Activated T-cell treated with anti-CD3 and anti-CD28 coated beads, Interleukin-2, amount 50 U/mL, for 24 hours (primary cell): ENCODE measurements around the gene NKD1.
"Not testable (repeated sequence)": the region's sequence is repeated elsewhere in the genome, so short reads cannot be mapped to it uniquely, and the experiment has no call there.

ENCODE experiments used
- DNase-seq: peaks from one replicate; pipeline ENCODE4 v3.0.0-alpha.2; 2020
- H3K27ac Mint-ChIP-seq: 2 replicates; pipeline ENCODE4 v1.8.0; 2020; ENCODE audit warnings: mild to moderate bottlenecking, mixed read lengths
- H3K27me3 Mint-ChIP-seq: 2 replicates; pipeline ENCODE4 v1.8.0; 2020; ENCODE audit warnings: mixed read lengths
- H3K36me3 Mint-ChIP-seq: 2 replicates; pipeline ENCODE4 v1.8.0; 2020; ENCODE audit warnings: low read depth, mixed read lengths
- H3K4me1 Mint-ChIP-seq: 2 replicates; pipeline ENCODE4 v1.8.0; 2020; ENCODE audit warnings: low read depth, mixed read lengths
- H3K4me3 Mint-ChIP-seq: 2 replicates; pipeline ENCODE4 v1.8.0; 2020; ENCODE audit warnings: mild to moderate bottlenecking, moderate library complexity, mixed read lengths
- H3K9me3 Mint-ChIP-seq: 2 replicates; pipeline ENCODE4 v1.8.0; 2020; ENCODE audit warnings: mixed read lengths

Gene NKD1

DNA sequence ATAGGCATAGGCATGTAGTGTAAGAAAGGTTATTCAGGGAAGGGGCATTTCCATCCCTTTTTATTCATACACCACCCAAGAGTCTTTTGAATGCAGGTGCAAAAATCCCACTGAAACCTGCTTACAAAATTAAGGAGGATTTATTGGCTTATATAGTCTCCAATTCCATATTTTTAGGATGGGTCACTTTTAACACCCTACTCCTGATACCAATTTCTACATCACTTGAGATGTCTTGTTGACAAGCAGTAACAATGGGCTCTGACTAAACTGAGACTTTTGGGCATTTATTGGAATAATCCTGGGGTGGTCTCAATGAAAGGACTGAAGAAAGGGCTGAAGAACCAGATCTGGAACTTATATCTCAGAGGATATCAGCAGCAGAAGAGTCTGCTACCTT lies 18.9 kb upstream of the NKD1 start:
- no peak for DNase-seq
- no peaks in the 10 kb centered on the region for H3K36me3 Mint-ChIP-seq
- H3K27ac Mint-ChIP-seq: no peak overlapping the region
- no peaks in the 10 kb centered on the region for H3K4me1 Mint-ChIP-seq
- no peaks in the 10 kb centered on the region for H3K27me3 Mint-ChIP-seq
- peaks cover 11% of the 10 kb centered on the region for H3K9me3 Mint-ChIP-seq
- no peak overlapping the region for H3K4me3 Mint-ChIP-seq

DNA sequence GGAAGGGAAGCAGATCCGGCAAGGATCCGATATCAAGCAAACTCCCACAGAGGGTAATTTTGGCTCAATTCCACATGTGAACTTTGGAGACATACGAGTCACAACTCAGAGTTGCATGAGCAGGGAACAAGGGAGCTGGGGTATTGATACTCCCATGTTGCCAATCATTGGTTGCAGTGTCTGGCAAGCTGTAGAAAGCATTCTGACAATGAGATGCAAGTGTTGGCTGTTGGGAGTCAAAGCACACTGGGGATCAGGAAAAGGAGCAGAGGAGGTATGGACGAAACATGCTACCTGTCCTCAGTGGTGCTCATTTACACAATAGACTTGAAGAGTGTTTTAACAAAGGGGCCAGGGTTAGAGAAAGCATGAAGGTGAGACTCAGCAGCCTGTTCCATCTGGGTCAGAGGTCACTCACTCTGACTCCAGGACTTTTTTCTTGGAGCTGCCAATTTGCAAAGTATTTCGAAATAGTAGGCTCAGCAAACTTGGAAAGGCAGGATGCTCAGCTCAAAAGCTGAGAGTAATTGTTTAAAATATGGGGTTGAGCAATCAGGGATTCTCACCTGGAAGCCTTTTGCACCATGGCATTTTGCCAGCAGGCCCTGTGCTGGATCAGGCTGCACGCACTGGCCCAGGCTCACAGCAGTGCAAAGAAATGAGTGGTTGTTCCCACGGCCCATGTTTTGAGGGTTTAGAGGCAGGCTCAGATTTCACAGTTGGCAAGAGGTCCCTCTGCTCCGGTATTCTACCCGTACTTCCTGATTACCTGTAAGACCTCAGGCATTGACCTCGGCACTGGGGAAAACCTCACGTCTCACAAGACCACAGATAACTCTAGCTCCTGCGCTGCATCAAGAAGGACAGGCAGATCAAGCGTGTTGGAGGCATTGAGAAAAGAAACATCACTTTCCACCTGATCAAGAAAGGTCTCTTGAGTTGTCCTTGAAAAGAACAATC lies 17.6 kb upstream of the NKD1 start:
- H3K36me3 Mint-ChIP-seq: no peaks in the 10 kb centered on the region
- H3K4me3 Mint-ChIP-seq: no peak overlapping the region
- no peaks in the 10 kb centered on the region for H3K4me1 Mint-ChIP-seq
- no peak overlapping the region for H3K27ac Mint-ChIP-seq
- no peak for DNase-seq
- H3K9me3 Mint-ChIP-seq: peaks cover 11% of the 10 kb centered on the region
- H3K27me3 Mint-ChIP-seq: no peaks in the 10 kb centered on the region

DNA sequence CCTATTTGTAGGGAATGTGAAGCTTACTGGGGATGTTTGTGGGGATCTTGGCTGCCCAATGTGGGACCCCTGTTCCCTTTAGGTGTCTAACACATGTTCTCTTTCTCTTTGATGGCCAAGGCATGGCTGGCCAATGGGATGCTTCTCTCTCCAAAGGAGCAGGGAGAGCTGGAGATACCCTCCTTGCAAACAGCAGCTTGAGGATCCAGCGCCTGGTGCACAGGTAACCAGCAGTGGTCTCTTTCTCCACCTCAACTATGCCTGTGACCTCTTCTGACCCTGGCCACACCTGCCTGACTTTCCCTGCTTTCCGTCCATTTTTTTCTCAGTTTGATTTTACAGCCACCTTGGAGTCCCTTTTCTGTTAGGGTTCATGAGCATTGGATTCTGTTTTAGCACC lies 16.8 kb upstream of the NKD1 start:
- H3K27ac Mint-ChIP-seq: no peak overlapping the region
- no peaks in the 10 kb centered on the region for H3K27me3 Mint-ChIP-seq
- no peaks in the 10 kb centered on the region for H3K4me1 Mint-ChIP-seq
- no peak overlapping the region for H3K4me3 Mint-ChIP-seq
- peaks cover 11% of the 10 kb centered on the region for H3K9me3 Mint-ChIP-seq
- no peak for DNase-seq
- H3K36me3 Mint-ChIP-seq: no peaks in the 10 kb centered on the region

DNA sequence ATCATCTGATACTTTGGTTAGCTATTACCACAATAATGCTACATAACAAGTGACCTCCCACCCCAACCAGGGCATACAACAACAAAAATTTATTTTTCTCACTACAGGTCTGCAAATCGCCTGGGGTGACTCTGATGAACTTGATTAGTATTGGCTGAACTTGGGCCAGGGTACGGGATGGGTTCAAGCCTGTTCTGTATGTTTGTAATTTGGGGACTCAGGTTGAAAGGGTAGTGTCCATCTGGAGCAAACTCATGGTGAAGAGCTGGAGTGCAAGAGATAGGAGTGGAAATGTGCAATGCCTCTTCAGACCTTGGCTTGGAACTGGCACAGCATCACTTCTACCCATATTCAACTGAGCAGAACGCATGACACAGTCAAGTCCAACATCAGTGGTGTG lies 16.3 kb upstream of the NKD1 start:
- Mint-ChIP-seq H3K27ac (no peak overlapping the region), H3K4me3 (no peak overlapping the region), H3K27me3 (no peaks in the 10 kb centered on the region), H3K9me3 (peaks cover 11% of the 10 kb centered on the region), H3K4me1 (no peaks in the 10 kb centered on the region), H3K36me3 (no peaks in the 10 kb centered on the region)
- no peak for DNase-seq

DNA sequence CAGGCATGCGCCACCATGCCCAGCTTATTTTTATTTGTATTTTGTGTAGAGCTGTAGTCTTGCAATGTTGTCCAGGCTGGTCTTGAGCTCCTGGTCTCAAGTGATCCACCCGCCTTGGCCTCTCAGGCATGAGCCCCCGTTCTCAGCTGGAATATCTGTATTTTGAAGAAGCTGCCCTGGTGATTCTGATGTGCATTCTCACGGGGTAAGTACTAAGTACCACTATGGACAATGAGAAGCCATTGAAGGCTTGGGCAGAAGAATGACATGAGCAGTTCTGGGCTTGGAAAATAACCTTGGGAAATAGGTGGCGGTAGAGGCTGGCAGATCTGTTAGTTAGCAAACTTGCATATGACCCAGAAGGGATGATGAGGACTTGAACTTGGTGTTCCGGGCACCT lies 15.6 kb upstream of the NKD1 start:
- Mint-ChIP-seq H3K4me1 (no peaks in the 10 kb centered on the region), H3K27me3 (no peaks in the 10 kb centered on the region), H3K9me3 (peaks cover 11% of the 10 kb centered on the region), H3K27ac (no peak overlapping the region), H3K36me3 (no peaks in the 10 kb centered on the region), H3K4me3 (no peak overlapping the region)
- DNase-seq: no peak

GRCh38 chr16:50533317-50533716 lies 14.9 kb upstream of the NKD1 start:
- Mint-ChIP-seq H3K27ac (no peak overlapping the region), H3K4me1 (no peaks in the 10 kb centered on the region), H3K36me3 (no peaks in the 10 kb centered on the region), H3K27me3 (no peaks in the 10 kb centered on the region), H3K4me3 (no peak overlapping the region), H3K9me3 (peaks cover 11% of the 10 kb centered on the region)
- DNase-seq: no peak

- Mint-ChIP-seq H3K36me3 (no peaks in the 10 kb centered on the region), H3K27me3 (no peaks in the 10 kb centered on the region), H3K4me1 (no peaks in the 10 kb centered on the region), H3K9me3 (peaks cover 11% of the 10 kb centered on the region), H3K27ac (no peak overlapping the region), H3K4me3 (no peak overlapping the region)
- DNase-seq: no peak
Measured at GRCh38 chr16:50534091-50534490, 14.1 kb upstream of the NKD1 start.

DNA sequence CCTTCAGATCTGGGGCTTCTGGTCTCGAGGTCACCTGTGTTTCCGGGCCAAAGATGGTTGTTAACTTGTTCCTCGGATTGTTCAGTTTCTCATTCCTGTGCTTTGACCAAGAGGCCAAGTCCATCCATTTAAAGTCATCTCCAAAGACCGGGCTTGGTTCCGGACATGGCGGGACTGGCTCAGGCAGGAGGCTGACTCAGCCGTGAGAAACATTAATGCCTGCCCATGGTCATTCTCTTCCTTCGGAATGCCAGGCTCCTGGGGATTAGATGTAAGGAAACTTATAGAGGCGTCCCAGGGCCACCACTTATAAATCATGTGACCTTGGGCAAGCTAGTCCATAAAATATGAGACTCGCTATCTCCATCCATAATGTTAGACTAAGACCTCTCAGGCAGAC lies 13.6 kb upstream of the NKD1 start:
- H3K4me1 Mint-ChIP-seq: no peaks in the 10 kb centered on the region
- no peaks in the 10 kb centered on the region for H3K27me3 Mint-ChIP-seq
- H3K4me3 Mint-ChIP-seq: no peak overlapping the region
- no peaks in the 10 kb centered on the region for H3K36me3 Mint-ChIP-seq
- DNase-seq: no peak
- no peak overlapping the region for H3K27ac Mint-ChIP-seq
- peaks cover 9% of the 10 kb centered on the region for H3K9me3 Mint-ChIP-seq

GRCh38 chr16:50534958-50535357 lies 13.2 kb upstream of the NKD1 start:
- H3K4me1 Mint-ChIP-seq: no peaks in the 10 kb centered on the region
- no peak overlapping the region for H3K27ac Mint-ChIP-seq
- peaks cover 6% of the 10 kb centered on the region for H3K9me3 Mint-ChIP-seq
- no peak overlapping the region for H3K4me3 Mint-ChIP-seq
- no peaks in the 10 kb centered on the region for H3K36me3 Mint-ChIP-seq
- no peaks in the 10 kb centered on the region for H3K27me3 Mint-ChIP-seq
- DNase-seq: no peak

DNA sequence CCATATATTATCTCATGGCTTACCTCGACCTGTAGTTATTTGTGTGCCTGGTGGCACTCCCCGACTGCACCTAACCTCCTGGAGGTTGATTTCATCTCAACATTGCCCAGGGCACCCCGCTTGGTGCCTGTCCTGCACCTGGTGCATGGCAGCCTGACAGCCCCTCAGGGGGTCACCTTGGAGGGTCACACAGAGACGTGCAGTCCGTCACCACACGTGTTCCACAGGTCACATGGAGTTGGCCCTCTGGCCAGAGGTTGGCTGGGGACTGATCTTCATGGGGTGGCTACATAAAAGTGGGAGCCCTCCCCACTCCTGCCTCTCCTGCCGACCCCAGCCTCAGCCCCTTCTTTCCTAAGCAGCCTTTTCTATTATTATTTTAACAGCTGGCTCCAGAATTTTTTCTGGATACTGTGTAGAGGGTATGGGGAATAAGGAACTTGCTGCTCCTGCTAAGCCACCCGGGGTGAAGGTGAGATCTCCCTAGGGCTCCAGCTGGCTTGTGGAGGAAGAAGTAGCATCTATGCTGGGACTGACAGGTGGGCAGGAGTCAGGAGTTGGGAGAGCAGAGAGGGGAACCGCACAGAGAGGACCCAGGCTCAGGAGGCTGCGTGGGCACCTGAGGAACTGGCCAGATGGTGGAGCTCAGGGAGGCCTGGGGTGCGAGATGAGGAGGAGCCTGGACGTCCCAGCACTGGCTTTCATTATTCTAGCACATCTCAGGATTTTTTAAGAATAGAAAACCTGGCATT lies 12.5 kb upstream of the NKD1 start:
- H3K4me3 Mint-ChIP-seq: no peak overlapping the region
- no peaks in the 10 kb centered on the region for H3K4me1 Mint-ChIP-seq
- H3K36me3 Mint-ChIP-seq: no peaks in the 10 kb centered on the region
- no peak for DNase-seq
- no peaks in the 10 kb centered on the region for H3K27me3 Mint-ChIP-seq
- H3K9me3 Mint-ChIP-seq: no peaks in the 10 kb centered on the region
- no peak overlapping the region for H3K27ac Mint-ChIP-seq

GRCh38 chr16:50536258-50536645 lies 11.9 kb upstream of the NKD1 start:
- H3K27me3 Mint-ChIP-seq, DNase-seq, H3K9me3 Mint-ChIP-seq, H3K36me3 Mint-ChIP-seq, H3K4me3 Mint-ChIP-seq, H3K4me1 Mint-ChIP-seq, H3K27ac Mint-ChIP-seq: not testable (repeated sequence)

DNA sequence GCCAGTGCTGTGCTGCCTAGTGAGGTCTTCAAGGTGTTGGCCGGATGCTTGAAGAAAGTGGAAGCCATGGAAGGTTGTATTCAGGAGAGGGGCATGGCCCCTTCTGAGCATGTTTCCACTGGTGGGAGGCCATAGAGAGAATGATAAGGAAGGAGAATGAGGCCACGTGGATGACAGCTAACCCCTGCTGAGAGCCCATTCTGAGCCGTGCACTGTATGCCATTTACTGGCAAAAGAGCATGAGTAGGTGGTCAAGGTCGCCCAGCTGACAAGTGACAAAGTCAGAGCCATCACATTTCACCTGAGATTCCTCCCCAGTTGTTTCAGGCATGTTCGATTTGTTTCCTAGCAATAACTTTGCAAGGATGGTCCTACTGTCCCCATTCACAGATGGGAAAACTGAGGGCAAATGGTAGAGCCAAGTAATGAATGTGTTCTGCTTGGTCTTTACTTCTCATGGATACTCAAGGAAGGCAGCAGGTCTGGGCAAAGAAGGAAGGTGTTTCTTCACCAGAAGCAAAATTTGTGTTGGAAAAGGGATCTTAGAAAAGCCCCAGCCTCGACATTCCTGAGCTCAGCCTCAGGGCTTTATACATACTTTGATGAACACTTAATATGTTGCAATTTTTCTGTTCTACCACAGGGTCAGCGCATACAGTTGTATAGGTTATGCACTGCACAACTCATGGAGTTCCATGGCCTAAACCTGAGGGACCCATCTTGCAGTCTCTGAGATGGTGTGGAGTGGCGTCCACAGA lies 10.5 kb upstream of the NKD1 start:
- Mint-ChIP-seq H3K27ac (no peak overlapping the region), H3K36me3 (no peaks in the 10 kb centered on the region), H3K4me1 (no peaks in the 10 kb centered on the region), H3K27me3 (no peaks in the 10 kb centered on the region), H3K9me3 (no peaks in the 10 kb centered on the region), H3K4me3 (no peak overlapping the region)
- DNase-seq: no peak

DNA sequence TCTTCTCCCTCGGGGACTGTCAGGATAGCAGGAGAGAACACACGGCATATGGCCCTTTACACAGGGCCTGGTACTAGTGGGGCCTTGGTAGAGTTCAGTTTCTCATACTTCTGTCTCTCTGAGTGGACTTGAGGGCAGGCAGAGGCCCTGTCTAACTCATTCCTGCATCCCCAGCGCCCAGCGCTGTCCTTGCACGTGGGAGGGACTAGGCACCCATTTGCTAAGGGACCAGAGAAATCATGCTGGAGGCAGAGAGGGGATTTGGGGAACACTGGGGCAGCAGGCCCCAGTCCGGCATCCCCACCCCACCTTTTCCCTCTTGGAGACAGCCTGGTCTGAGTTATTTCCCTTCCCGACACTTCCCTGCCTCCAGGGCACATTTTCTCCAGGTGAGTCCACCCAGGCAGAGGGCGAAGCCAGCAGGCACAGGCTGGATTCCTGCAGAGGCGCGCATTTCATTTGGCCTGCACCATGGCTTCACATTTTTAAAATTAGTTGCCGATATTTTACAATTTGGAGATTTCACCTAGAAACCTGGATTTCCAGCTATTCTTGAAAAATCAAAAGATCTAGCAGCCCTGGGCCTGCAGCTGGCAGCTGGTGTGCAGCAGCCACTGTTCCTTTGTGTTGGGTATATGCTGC lies 9.7 kb upstream of the NKD1 start:
- Mint-ChIP-seq H3K4me1 (no peaks in the 10 kb centered on the region), H3K4me3 (no peak overlapping the region), H3K27me3 (no peaks in the 10 kb centered on the region), H3K27ac (no peak overlapping the region), H3K36me3 (no peaks in the 10 kb centered on the region), H3K9me3 (peaks cover 5% of the 10 kb centered on the region)
- no peak for DNase-seq

DNA sequence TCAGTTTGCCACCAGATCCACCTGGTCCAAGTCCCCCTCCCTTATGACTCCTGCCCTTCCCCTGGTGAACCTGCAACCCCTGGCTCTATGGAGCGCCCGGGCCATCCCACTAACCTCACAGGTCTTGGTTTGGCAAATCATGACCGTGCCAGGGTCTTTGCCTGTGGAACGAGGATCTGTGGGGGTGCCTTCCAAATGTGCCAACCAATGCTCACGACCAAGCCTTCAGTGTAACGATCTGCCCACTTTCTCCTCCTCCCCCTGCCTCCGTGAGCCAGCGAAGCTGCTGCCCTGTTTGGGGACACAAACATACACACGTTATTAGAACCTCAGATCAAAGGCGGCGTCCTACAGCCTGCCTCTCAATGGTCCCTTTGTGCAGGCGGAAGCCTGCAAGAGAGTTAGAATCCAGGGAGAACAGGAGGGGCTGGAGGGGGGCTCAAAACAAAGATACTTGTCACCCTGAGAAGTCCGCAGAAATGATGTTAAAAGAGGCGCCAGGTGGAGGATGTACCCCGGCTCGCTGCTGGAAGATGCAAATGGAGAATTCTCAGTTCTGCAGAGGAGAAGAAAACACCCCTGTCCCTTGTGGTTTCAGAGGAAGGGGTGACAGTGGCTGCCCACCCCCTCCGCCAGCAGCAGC lies 9.0 kb upstream of the NKD1 start:
- H3K4me3 Mint-ChIP-seq: no peak overlapping the region
- H3K4me1 Mint-ChIP-seq: no peaks in the 10 kb centered on the region
- no peaks in the 10 kb centered on the region for H3K27me3 Mint-ChIP-seq
- no peak overlapping the region for H3K27ac Mint-ChIP-seq
- H3K36me3 Mint-ChIP-seq: no peaks in the 10 kb centered on the region
- no peak for DNase-seq
- peaks cover 5% of the 10 kb centered on the region for H3K9me3 Mint-ChIP-seq
